ENCODE measurements around the gene HEPHL1.

- TF ChIP-seq POLR2AphosphoS5 (IDR thresholded peaks at IDR 0.05; ENCODE audit: low read depth, low read length) (no peak), POLR2A (IDR thresholded peaks at IDR 0.05; ENCODE audit: low read depth, low read length) (no peak), SPI1 (IDR thresholded peaks at IDR 0.05; ENCODE audit: low read depth, low read length) (no peak), TAF1 (IDR thresholded peaks at IDR 0.05; ENCODE audit: low read depth, low read length) (no peak)
Measured at GRCh38 chr11:94088906-94089305, 67.8 kb downstream of the HEPHL1 start.
